ENCODE results near the gene SLC38A9. TPM values are rescaled to one million over a fixed set of nuclear protein-coding genes. Genes with fewer than 3 reads are reported as not detected.
A peak's percentile ranks its signal among the peaks of the same experiment; 100 is the strongest.

SLC38A9 gene
- total RNA-seq, 4 donors from 2014 or later: 50.5 to 175 (median 86.7) TPM

DNA sequence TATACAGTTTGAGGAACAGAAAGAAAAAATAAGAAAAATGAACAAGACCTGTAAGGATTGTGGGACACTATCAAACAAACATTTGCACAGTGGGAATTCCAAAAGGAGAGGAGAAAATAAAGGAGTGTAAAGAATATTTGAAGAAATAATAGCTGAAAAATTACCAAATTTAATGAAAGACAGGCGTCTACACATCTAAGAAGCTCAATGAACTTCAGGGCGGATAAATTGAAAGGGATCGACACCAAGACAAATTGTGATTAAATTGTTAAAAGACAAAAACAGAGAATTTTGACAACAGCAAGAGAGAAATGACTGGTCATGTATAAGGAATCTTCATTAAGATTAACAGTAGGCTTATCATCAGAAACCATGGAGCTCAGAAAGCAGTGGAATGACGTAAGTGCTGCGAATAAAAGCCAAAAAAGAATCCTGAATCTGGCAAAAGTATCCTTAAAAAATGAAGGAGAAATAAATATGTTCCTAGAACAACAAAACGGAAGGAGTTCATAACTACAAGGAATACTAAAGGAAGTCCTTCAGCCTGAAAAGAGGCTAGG is 3.5 kb upstream of the SLC38A9 start:
- H3K9me3 ChIP-seq: no peaks in the 10 kb centered on the region
- no peaks in the 10 kb centered on the region for H3K36me3 ChIP-seq
- no peak for DNase-seq
- TF ChIP-seq POLR2A (IDR thresholded peaks at IDR 0.05): no peak
- TF ChIP-seq, protein P1, sequence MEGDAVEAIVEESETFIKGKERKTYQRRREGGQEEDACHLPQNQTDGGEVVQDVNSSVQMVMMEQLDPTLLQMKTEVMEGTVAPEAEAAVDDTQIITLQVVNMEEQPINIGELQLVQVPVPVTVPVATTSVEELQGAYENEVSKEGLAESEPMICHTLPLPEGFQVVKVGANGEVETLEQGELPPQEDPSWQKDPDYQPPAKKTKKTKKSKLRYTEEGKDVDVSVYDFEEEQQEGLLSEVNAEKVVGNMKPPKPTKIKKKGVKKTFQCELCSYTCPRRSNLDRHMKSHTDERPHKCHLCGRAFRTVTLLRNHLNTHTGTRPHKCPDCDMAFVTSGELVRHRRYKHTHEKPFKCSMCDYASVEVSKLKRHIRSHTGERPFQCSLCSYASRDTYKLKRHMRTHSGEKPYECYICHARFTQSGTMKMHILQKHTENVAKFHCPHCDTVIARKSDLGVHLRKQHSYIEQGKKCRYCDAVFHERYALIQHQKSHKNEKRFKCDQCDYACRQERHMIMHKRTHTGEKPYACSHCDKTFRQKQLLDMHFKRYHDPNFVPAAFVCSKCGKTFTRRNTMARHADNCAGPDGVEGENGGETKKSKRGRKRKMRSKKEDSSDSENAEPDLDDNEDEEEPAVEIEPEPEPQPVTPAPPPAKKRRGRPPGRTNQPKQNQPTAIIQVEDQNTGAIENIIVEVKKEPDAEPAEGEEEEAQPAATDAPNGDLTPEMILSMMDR (IDR thresholded peaks at IDR 0.05): no peak
- intact Hi-C loops (cut with DNase I; ENCODE audit: low total_unique reads): no loop called here
- no peaks in the 10 kb centered on the region for H3K27me3 ChIP-seq
- H3K4me3 ChIP-seq: no peak overlapping the region
- no peak overlapping the region for H3K27ac ChIP-seq
- peaks cover 0 to 4% of the 10 kb centered on the region in 2 donors for H3K4me1 ChIP-seq

DNA sequence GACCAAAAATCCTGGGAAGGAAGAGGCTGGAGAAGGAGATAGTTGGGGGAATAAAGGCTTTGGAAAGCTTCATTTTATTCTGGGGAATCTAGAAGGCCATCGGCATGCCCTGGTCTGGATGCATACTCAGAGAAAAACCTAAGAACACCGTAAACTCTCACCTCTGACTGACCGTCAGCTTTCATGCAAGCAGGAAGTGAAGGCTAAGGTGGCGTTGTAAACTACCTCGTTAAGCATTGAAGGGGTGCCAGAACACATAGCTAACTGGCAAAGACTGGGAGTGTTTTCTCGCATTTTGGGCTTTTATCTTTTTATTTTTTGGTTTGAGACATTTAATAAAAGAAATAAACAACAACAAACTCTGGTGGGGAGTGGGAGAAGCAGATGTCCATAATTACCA is 2.6 kb upstream of the SLC38A9 start:
- Histone ChIP-seq H3K27ac (no peak overlapping the region), H3K9me3 (no peaks in the 10 kb centered on the region), H3K4me3 (no peak overlapping the region), H3K27me3 (no peaks in the 10 kb centered on the region), H3K36me3 (no peaks in the 10 kb centered on the region), H3K4me1 (peaks cover 0 to 4% of the 10 kb centered on the region in 2 donors)
- no peak for DNase-seq
- intact Hi-C loops (cut with DNase I; ENCODE audit: low total_unique reads): no loop called here
- no peak for TF ChIP-seq POLR2A (IDR thresholded peaks at IDR 0.05)
- TF ChIP-seq, protein P1 (IDR thresholded peaks at IDR 0.05): no peak

DNA sequence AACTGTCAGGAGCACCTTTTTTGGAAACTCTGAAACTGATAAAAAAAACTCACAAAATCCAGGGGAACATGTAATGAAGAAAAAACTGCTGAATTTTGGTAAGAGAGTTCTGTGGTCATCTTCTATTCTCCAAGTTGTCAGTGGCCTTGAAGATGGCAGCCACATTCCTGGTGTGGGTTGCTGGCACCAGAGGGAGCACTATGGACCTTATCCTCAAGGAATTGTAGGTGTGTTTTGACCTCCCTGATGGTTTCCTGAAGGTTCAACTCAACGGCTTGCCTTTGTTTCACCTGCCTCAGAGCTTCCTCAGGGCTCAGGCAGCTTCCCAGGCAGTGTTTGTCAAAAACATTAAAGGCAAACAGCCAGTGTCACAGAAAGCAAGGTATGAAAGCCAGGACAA is 2.2 kb upstream of the SLC38A9 start:
- intact Hi-C loops (cut with DNase I; ENCODE audit: low total_unique reads): no loop called here

DNA sequence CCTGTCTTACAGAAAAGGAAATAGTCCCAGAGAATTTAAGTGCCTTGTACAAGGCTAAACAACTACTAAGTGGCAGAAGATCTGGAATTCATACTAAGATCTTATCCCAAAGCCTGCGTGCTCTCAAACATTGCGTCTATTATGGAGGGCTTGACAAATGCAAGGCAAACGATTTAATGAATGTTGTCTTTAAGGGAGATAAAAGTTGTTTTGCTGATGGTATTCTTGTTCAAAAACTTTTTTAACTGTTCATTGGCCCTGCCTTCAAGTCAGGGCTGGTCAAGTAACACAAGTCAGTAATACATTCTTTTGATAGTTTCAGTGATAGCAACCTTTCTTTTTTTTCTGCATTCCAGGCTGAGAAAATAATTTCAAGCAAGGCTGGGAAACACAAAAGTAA is 1.7 kb upstream of the SLC38A9 start:
- no peak overlapping the region for H3K4me3 ChIP-seq
- intact Hi-C loops (cut with DNase I; ENCODE audit: low total_unique reads): no loop called here
- no peaks in the 10 kb centered on the region for H3K9me3 ChIP-seq
- no peak for DNase-seq
- H3K4me1 ChIP-seq: peaks cover 0 to 4% of the 10 kb centered on the region in 2 donors
- no peaks in the 10 kb centered on the region for H3K36me3 ChIP-seq
- no peak overlapping the region for H3K27ac ChIP-seq
- H3K27me3 ChIP-seq: no peaks in the 10 kb centered on the region
- TF ChIP-seq POLR2A (IDR thresholded peaks at IDR 0.05): no peak
- TF ChIP-seq, protein P1 (IDR thresholded peaks at IDR 0.05): no peak

More for the DNA sequence above, 2.2 kb upstream of the SLC38A9 start:
- Histone ChIP-seq H3K4me3 (no peak overlapping the region), H3K36me3 (no peaks in the 10 kb centered on the region), H3K27me3 (no peaks in the 10 kb centered on the region), H3K4me1 (peaks cover 0 to 4% of the 10 kb centered on the region in 2 donors), H3K9me3 (no peaks in the 10 kb centered on the region), H3K27ac (no peak overlapping the region)
- DNase-seq: no peak
- TF ChIP-seq, protein P1 (IDR thresholded peaks at IDR 0.05): no peak
- TF ChIP-seq POLR2A (IDR thresholded peaks at IDR 0.05): no peak

DNA sequence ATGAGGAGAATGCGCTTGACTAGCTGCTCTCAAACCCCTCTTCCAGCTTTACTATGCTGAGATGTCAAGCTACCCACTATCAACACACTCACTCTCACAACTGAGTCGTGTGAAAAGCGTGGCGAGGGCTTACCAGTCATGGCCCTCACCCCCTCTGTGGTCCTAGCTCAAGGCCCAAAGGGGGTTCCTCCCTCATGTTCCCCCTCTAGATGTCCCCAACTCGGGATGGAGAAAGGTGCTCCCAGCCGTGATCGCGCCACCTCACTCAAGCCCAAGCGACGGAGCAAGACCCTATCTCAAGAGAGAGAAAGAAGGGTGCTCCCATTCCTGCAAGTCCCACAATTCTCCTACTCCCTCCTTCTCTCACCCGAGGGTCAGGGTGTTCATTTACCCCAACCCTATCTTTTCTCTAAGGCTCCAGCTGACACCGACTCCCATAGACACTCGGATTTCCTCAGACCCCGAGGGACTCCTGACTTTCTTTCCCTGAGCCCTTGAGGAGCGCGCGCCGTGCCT is 559 bp downstream of the SLC38A9 start:
- no peak for TF ChIP-seq POLR2A (IDR thresholded peaks at IDR 0.05)
- TF ChIP-seq, protein P1 (IDR thresholded peaks at IDR 0.05): no peak
- Histone ChIP-seq H3K27me3 (no peaks in the 10 kb centered on the region), H3K36me3 (no peaks in the 10 kb centered on the region), H3K4me1 (peaks cover 0 to 4% of the 10 kb centered on the region in 2 donors), H3K9me3 (no peaks in the 10 kb centered on the region), H3K4me3 (peak overlapping the region; percentile 76 to 78), H3K27ac (peak overlapping the region; percentile 64 to 70)
- intact Hi-C loops (cut with DNase I; ENCODE audit: low total_unique reads): no loop called here
- DNase-seq: no peak

All from uterus (tissue), 4 donors.